Daoy (cell line): ENCODE measurements around the gene RALGPS1. TPM values are rescaled to one million over a fixed set of nuclear protein-coding genes. Genes with fewer than 3 reads are reported as not detected.
"Not testable (repeated sequence)": the region's sequence is repeated elsewhere in the genome, so short reads cannot be mapped to it uniquely, and the experiment has no call there.

Experiments
- DNase-seq: peaks from one replicate; pipeline ENCODE4 v3.0.0-alpha.2; 2015; ENCODE audit warnings: low read depth
- total RNA-seq: library from RNA; depleted of rRNA; stranded (reverse); fragments of >200 nt; shearing (Covaris generic); gene quantifications from 2 replicates; pipeline ENCODE4 v1.2.3, GENCODE V29; 2014

The RALGPS1 gene
- total RNA-seq, 1 experiment from 2014 or later: 4.9 TPM

GRCh38 chr9:127154390-127155191, 240.0 kb downstream of the RALGPS1 start:
- peak; percentile 89 for DNase-seq

- no peak for DNase-seq
These were observed 240.9 kb downstream of the RALGPS1 start for GRCh38 chr9:127155314-127155960.

- DNase-seq: no peak
These were observed 244.3 kb downstream of the RALGPS1 start for GRCh38 chr9:127158786-127159324.

GRCh38 chr9:127159325-127159801, 244.8 kb downstream of the RALGPS1 start:
- peak; percentile 95 for DNase-seq

- DNase-seq: no peak
These were observed 245.5 kb downstream of the RALGPS1 start for GRCh38 chr9:127159949-127160610.

DNA sequence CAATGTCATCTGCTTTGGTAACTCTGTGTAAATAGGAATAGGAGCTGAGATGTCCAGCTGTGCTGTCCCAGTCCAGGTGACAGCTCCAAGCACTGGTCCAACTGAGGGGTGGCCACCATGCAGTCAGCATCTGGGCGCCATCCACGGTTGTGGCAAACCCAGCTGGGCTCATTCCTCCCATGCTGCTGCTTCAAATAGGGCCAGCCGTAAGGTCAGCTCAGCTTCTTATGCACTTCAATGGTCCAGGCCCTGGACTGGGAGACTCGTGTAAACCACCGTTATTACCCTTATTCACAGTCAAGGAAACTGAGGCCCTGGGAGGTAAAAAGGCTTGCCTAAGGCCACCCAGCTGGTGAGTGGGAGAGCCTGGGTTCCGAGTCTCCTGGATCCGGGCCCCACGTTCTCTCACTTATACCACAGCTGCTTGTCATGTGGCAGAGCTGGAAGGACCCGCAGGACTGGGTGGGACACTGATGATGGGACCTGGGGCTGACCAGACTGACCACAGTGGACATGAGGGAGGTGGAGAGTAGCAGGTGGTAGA, 246.6 kb downstream of the RALGPS1 start:
- DNase-seq: no peak

- DNase-seq: peak; percentile 44
These were observed 247.7 kb downstream of the RALGPS1 start for GRCh38 chr9:127162046-127162863.

DNA sequence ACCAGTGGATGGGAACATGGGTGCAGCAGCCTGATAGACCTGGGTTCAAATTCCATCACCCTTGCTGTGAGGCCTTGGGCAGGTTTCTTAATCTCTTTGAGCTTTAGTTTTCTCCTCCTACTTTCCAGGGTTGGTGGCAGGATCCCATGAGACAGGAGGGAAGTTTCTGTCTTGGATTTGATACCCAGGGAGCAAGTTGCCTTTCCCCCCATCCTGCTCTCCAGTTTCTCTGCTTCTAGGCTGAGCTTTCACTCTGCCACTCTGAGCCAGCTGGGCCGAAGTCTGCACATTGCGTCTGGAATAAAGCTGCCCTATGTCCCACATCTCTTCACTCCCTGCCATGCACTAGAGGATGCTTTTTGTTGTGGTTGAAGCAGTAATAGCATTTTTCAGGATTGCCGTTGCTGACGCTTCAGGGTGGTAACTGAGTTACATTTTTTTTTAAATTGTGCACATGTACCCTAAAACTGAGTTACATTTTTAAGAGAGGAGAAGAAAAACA, 248.3 kb downstream of the RALGPS1 start:
- DNase-seq: peak; percentile 55

GRCh38 chr9:127163409-127163808, 248.8 kb downstream of the RALGPS1 start:
- peak; percentile 86 for DNase-seq

DNA sequence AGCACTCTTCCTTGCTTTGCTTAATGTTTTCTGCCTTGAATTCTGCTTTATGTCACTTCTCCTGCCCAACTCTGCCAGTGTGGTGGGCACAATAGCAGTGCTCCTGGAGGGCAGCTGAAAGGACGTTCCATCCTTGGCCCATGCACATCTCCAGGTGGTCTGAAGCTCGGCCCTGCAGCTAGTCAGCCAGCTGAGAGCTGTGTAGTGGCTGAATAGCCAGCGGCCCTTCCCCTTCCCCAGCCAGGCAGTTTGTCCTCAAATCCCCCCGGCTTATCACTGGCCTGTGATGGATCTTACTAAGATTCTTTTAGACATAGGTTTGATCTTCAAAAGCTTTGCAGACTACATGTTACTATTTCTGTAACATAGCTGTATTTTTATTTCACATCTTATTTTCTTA, 250.5 kb downstream of the RALGPS1 start:
- DNase-seq: no peak

DNA sequence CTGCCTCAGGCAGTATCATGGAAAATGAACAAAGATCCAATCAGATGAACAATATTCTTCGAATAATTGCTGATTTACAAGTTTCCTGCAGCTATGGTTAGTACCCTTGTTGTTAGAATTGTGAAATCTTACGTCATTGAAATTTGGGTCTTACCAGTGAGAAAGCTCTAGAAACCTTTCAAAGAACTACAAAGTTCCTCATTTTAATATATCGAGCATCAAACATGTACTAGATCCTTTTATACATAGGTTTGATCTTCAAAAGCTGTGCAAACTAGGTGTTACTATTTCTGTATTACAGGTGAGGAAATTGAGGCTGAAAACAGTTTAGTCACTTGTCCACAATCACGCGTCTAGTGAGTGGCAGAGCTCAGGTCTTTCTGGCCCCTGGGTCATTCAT, 251.5 kb downstream of the RALGPS1 start:
- no peak for DNase-seq

GRCh38 chr9:127166651-127167524, 252.3 kb downstream of the RALGPS1 start:
- DNase-seq: peak; percentile 93

- no peak for DNase-seq
These were observed 253.2 kb downstream of the RALGPS1 start for GRCh38 chr9:127167560-127168326.

GRCh38 chr9:127168756-127169574, 254.4 kb downstream of the RALGPS1 start:
- no peak for DNase-seq

GRCh38 chr9:127169575-127169883, 254.9 kb downstream of the RALGPS1 start:
- DNase-seq: no peak

- DNase-seq: no peak
These were observed 255.5 kb downstream of the RALGPS1 start for GRCh38 chr9:127170103-127170502.

- no peak for DNase-seq
These were observed 256.1 kb downstream of the RALGPS1 start for GRCh38 chr9:127170652-127171051.

- DNase-seq: not testable (repeated sequence)
These were observed 256.8 kb downstream of the RALGPS1 start for GRCh38 chr9:127171348-127171747.
